HFFc6 (cell line): ENCODE measurements around the gene POLR1A. TPM values are rescaled to one million over a fixed set of nuclear protein-coding genes. Genes with fewer than 3 reads are reported as not detected.

Source experiments
- DNase-seq: peaks from one replicate; pipeline ENCODE4 v3.0.0-alpha.2; 2018
- H3K27ac Mint-ChIP-seq: 2 replicates; pipeline ENCODE4 v1.8.0; 2020; ENCODE audit warnings: mild to moderate bottlenecking, mixed read lengths
- H3K27me3 Mint-ChIP-seq: 2 replicates; pipeline ENCODE4 v1.8.0; 2021; ENCODE audit warnings: mild to moderate bottlenecking, moderate library complexity, mixed read lengths; ENCODE audit not compliant: insufficient read depth
- H3K36me3 Mint-ChIP-seq: 2 replicates; pipeline ENCODE4 v1.8.0; 2021; ENCODE audit warnings: low read depth, mixed read lengths
- H3K4me1 Mint-ChIP-seq: 2 replicates; pipeline ENCODE4 v1.8.0; 2020; ENCODE audit warnings: low read depth, mixed read lengths
- H3K4me3 Mint-ChIP-seq: 2 replicates; pipeline ENCODE4 v1.8.0; 2020; ENCODE audit warnings: mild to moderate bottlenecking, moderate library complexity, mixed read lengths
- H3K9me3 Mint-ChIP-seq: 2 replicates; pipeline ENCODE4 v1.8.0; 2020; ENCODE audit warnings: mild to moderate bottlenecking, mixed read lengths
- total RNA-seq, 6 experiments: library from RNA; stranded (reverse); fragmentation: NEBNext Ultra II Directional; extraction: Animal tissue kit (Norgen Biotek cat#: 25700); gene quantifications; 2 replicates in 1 of 6; 3 replicates in 5 of 6; pipeline ENCODE4 v1.2.3, GENCODE V29; 2021
- TF ChIP-seq, protein P1 (sequence below): fragments of 200-600 bp; sonication (generic); IDR thresholded peaks from 2 replicates; pipeline ENCODE4 v1.5.0; 2021; ENCODE audit warnings: antibody characterized with exemption, mild to moderate bottlenecking

The POLR1A gene
- total RNA-seq, 6 experiments from 2014 or later = 32.2 to 37.6 (median 34.8) TPM

DNA sequence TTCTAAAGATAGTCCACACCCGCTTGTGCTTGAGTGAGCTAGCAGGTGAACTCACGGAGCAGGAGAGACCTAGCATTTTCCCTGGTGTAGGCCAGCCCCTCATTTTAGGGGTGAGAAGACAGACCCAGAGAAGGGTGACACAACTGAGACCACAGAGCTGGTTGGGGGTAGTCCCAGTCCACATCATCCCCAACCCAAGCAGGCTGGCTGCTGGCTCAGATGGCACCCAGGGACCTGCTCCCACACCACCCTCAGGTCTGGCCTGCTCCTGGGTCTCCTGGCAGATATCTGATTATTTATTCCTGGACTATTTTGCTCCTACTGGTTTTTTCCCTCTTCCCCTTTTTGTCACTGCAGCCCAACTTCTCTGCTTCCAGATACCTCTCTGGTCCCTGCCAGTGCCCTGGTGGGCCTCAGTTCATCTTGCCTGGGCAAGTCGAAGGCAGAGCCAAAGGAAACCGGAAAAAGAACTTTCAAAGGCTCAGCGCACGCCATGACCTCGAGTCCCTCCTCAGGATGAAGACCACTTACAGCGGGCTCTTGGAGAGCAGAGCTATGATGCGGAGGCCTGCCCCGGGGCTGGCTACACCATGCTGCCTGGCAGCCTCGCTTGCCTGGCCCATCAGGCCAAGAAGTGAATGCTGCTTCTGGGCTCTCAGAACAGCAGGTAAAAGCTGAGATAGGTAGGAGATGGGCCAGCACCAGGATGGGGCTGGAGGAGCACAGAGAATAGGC is 72.7 kb downstream of the POLR1A start:
- no peak for DNase-seq
- H3K27me3 Mint-ChIP-seq = peaks cover 3% of the 10 kb centered on the region; the same call in 1 of the 2 replicates
- H3K4me3 Mint-ChIP-seq = no peak overlapping the region
- no peak overlapping the region for H3K27ac Mint-ChIP-seq
- no peaks in the 10 kb centered on the region for H3K9me3 Mint-ChIP-seq
- peaks cover 33% of the 10 kb centered on the region for H3K36me3 Mint-ChIP-seq
- TF ChIP-seq, protein P1, sequence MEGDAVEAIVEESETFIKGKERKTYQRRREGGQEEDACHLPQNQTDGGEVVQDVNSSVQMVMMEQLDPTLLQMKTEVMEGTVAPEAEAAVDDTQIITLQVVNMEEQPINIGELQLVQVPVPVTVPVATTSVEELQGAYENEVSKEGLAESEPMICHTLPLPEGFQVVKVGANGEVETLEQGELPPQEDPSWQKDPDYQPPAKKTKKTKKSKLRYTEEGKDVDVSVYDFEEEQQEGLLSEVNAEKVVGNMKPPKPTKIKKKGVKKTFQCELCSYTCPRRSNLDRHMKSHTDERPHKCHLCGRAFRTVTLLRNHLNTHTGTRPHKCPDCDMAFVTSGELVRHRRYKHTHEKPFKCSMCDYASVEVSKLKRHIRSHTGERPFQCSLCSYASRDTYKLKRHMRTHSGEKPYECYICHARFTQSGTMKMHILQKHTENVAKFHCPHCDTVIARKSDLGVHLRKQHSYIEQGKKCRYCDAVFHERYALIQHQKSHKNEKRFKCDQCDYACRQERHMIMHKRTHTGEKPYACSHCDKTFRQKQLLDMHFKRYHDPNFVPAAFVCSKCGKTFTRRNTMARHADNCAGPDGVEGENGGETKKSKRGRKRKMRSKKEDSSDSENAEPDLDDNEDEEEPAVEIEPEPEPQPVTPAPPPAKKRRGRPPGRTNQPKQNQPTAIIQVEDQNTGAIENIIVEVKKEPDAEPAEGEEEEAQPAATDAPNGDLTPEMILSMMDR = no peak
- H3K4me1 Mint-ChIP-seq = peaks cover 27% of the 10 kb centered on the region

DNA sequence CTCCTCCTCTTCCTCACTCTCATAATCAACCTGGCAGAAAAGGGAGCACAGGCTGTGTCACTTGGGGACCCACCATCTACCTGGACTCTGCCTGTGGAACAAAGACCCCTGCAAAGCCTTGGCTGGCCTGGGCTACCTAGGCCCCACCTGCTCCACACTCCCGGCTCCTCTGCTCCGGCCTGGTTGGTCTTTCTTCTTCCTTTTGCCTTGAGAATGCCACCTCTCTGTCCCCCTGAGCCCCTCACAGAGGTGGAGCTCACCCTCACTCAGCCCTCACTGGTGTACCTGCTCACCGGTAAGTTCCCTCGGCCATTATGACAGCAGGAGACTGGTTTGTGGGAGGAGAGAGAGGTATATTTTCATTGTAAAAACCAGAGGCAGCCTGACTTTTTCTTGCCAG is 74.1 kb downstream of the POLR1A start:
- Mint-ChIP-seq H3K27me3 (peaks cover 5% of the 10 kb centered on the region), H3K4me3 (no peak overlapping the region)

DNA sequence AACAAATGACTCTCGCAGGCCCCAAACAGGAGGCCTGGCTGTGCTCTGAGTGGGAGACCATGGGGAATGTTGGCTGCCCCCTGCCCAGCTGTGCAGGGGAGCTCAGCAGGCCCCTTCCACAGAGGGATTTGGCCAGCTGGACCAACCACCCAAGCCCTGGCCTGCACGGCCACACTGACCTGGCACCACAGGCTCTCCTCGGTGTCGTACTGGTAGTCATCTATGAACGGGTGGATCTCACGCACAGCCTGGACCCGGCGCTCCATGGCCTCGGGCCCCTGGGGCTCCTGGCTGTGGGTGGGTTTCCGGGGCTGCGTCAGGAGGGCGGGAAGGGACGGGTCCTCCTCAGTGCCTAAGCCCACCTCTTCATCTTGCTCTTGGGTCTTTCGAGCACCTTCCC is 74.5 kb downstream of the POLR1A start:
- H3K4me3 Mint-ChIP-seq = no peak overlapping the region
- H3K27ac Mint-ChIP-seq = no peak overlapping the region
- no peaks in the 10 kb centered on the region for H3K9me3 Mint-ChIP-seq
- TF ChIP-seq, protein P1 = no peak
- peaks cover 9% of the 10 kb centered on the region for H3K4me1 Mint-ChIP-seq
- H3K36me3 Mint-ChIP-seq = peaks cover 40% of the 10 kb centered on the region
- no peak for DNase-seq
- peaks cover 5% of the 10 kb centered on the region for H3K27me3 Mint-ChIP-seq

More for the DNA sequence above, 74.1 kb downstream of the POLR1A start:
- H3K36me3 Mint-ChIP-seq = peaks cover 40% of the 10 kb centered on the region
- no peaks in the 10 kb centered on the region for H3K9me3 Mint-ChIP-seq
- H3K4me1 Mint-ChIP-seq = peaks cover 13% of the 10 kb centered on the region
- DNase-seq = no peak
- H3K27ac Mint-ChIP-seq = no peak overlapping the region
- TF ChIP-seq, protein P1 = no peak

DNA sequence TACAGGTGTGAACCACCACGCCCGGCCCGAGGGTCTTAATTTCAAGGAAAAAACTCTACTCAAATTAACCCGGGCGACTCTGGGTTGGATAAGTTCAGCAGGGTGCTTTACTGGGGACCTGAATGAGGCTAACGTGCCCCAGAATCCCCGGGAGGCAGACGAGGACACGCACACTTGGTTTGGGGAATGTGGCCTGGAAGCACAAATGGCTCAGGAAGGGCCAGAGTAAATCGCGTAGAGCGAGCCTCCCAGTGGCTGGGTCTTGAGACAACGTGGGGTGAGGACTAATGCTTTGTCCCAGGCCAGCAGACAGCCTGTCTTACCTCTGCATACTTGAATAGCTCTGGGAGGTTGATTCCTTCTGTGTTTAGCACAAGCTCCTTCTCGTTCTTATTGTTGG is 75.8 kb downstream of the POLR1A start:
- TF ChIP-seq, protein P1 = no peak
- Mint-ChIP-seq H3K27me3 (peaks cover 5% of the 10 kb centered on the region), H3K4me1 (no peaks in the 10 kb centered on the region), H3K36me3 (peaks cover 47% of the 10 kb centered on the region), H3K27ac (no peak overlapping the region), H3K4me3 (no peak overlapping the region), H3K9me3 (no peaks in the 10 kb centered on the region)
- no peak for DNase-seq

DNA sequence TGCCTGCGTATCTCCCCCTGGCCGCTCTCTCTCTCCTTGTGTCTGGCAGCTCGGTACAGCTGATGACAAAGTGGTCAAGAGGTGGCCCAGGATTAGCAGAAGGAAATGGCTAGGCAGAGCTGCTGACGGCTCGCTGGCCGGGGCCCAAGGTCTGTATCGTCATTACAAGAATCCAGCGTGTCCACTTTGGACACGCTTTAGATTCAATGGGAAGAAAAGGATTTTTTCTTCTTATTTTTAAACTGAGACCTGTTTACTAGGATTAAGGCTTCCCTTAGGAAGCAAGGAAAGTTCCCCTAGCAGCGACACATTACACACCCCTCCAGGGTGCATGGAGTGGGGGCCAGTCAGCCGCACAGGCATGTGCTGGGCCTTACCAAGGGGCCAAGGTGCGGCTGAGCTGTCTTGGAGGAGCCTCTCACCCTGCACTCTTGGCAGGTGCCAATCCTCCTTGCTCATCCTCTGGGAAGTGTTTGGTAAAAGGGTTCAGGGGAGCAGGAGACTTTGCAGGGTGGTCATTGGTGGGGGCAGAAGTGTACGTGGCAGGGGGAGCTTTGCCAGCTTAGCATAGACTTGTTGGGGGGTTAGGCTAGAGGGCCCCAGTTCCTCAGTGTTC is 76.8 kb downstream of the POLR1A start:
- H3K27me3 Mint-ChIP-seq = peaks cover 7% of the 10 kb centered on the region
- peaks cover 54% of the 10 kb centered on the region for H3K36me3 Mint-ChIP-seq
- TF ChIP-seq, protein P1 = no peak
- no peak for DNase-seq
- H3K4me3 Mint-ChIP-seq = no peak overlapping the region
- no peaks in the 10 kb centered on the region for H3K9me3 Mint-ChIP-seq
- H3K4me1 Mint-ChIP-seq = no peaks in the 10 kb centered on the region
- H3K27ac Mint-ChIP-seq = no peak overlapping the region
